C1 segment of cervical spinal cord (tissue), 14 donors: ENCODE data around the gene MIOS.
A peak's percentile ranks its signal among the peaks of the same experiment; 100 is the strongest.
"Not testable (repeated sequence)": the region's sequence is repeated elsewhere in the genome, so short reads cannot be mapped to it uniquely, and the experiment has no call there.

Experiments
- DNase-seq, 14 donors: peaks; one replicate each; lab custom pipeline; 2025; lab: John Stamatoyannopoulos, UW

MIOS gene

GRCh38 chr7:7554649-7555575 is 11.8 kb upstream of the MIOS start:
- DNase-seq: no peak

- DNase-seq: no peak
These were observed 9.8 kb upstream of the MIOS start for GRCh38 chr7:7556852-7557251.

GRCh38 chr7:7557252-7557651 is 9.4 kb upstream of the MIOS start:
- no peak for DNase-seq

- not testable (repeated sequence) for DNase-seq
These were observed 5.1 kb upstream of the MIOS start for GRCh38 chr7:7561591-7561990.

GRCh38 chr7:7562736-7563135 is 3.9 kb upstream of the MIOS start:
- no peak for DNase-seq

GRCh38 chr7:7563269-7563668 is 3.4 kb upstream of the MIOS start:
- DNase-seq: no peak

- DNase-seq: no peak
These were observed 2.9 kb upstream of the MIOS start for GRCh38 chr7:7563813-7564212.

GRCh38 chr7:7564323-7564780 is 2.3 kb upstream of the MIOS start:
- no peak for DNase-seq

GRCh38 chr7:7565018-7565680 is 1.5 kb upstream of the MIOS start:
- no peak for DNase-seq

- peak in 1 of 14 donors; percentile 35 for DNase-seq
These were observed 686 bp upstream of the MIOS start for GRCh38 chr7:7565746-7566650.

GRCh38 chr7:7567898-7568531 is 1.3 kb downstream of the MIOS start:
- no peak for DNase-seq

GRCh38 chr7:7568553-7568952 is 1.9 kb downstream of the MIOS start:
- no peak for DNase-seq

- DNase-seq: no peak
These were observed 2.4 kb downstream of the MIOS start for GRCh38 chr7:7569081-7569527.

GRCh38 chr7:7569615-7570014 is 2.9 kb downstream of the MIOS start:
- DNase-seq: no peak

GRCh38 chr7:7570584-7570983 is 3.9 kb downstream of the MIOS start:
- DNase-seq: no peak

- no peak for DNase-seq
These were observed 7.0 kb downstream of the MIOS start for GRCh38 chr7:7573701-7574100.

- DNase-seq: no peak
These were observed 9.7 kb downstream of the MIOS start for GRCh38 chr7:7576344-7576743.

GRCh38 chr7:7577888-7578287 is 11.2 kb downstream of the MIOS start:
- DNase-seq: no peak

- DNase-seq: no peak
These were observed 13.0 kb downstream of the MIOS start for GRCh38 chr7:7579638-7580037.

- DNase-seq: no peak
These were observed 15.0 kb downstream of the MIOS start for GRCh38 chr7:7581531-7582179.

GRCh38 chr7:7582596-7582995 is 15.9 kb downstream of the MIOS start:
- no peak for DNase-seq
